Ovary (tissue), 9 donors: ENCODE measurements around the gene LIPT2. TPM values are rescaled to one million over a fixed set of nuclear protein-coding genes. Genes with fewer than 3 reads are reported as not detected.
"Not testable (repeated sequence)": the region's sequence is repeated elsewhere in the genome, so short reads cannot be mapped to it uniquely, and the experiment has no call there.

Source experiments
- DNase-seq, 5 donors: peaks; one replicate each; pipeline ENCODE4 v3.0.0-alpha.2; 2019 to 2020
- H3K27ac ChIP-seq, 2 donors: fragments of 200-600 bp; one replicate each; pipeline versions ENCODE4 v1.5.1 to v1.8.0; 2019 to 2022
- H3K27me3 ChIP-seq: fragments of 200-600 bp; one replicate; pipeline ENCODE4 v1.8.0; 2022
- H3K36me3 ChIP-seq: fragments of 200-600 bp; sonication (generic); one replicate; pipeline ENCODE4 v1.5.1; 2019
- H3K4me1 ChIP-seq: one replicate; pipeline ENCODE4 v1.8.1; 2013; ENCODE audit warnings: mild to moderate bottlenecking, moderate library complexity; ENCODE audit not compliant: insufficient read depth
- H3K4me3 ChIP-seq: fragments of 200-600 bp; sonication (generic); one replicate; pipeline ENCODE4 v1.5.1; 2017
- H3K9me3 ChIP-seq, 2 donors: fragments of 200-600 bp in 1 of 2; sonication (generic) in 1 of 2; one replicate each; pipeline versions ENCODE4 v1.5.1 to v1.8.1; 2013 to 2019; ENCODE audit warnings: mild to moderate bottlenecking in 1 of 2, moderate library complexity in 1 of 2
- CTCF ChIP-seq, 3 donors: fragments of 450-650 bp in 2 of 3; fragments of 200-600 bp in 1 of 3; IDR thresholded peaks; one replicate each; pipeline versions ENCODE4 v1.5.1 to v1.8.0; 2016 to 2022; ENCODE audit warnings: antibody characterized with exemption in 3 of 3, mild to moderate bottlenecking in 1 of 3
- EP300 ChIP-seq: sonication (generic); formaldehyde crosslinking; IDR thresholded peaks from one replicate; pipeline ENCODE4 v1.6.1; 2017; ENCODE audit warnings: antibody characterized with exemption
- POLR2A ChIP-seq: fragments of 450-650 bp; IDR thresholded peaks from one replicate; pipeline ENCODE4 v1.6.1; 2017; ENCODE audit warnings: antibody characterized with exemption, mild to moderate bottlenecking, moderate library complexity
- WGBS, 3 donors: extraction: QIAGEN DNeasy Blood & Tissue Kit in 1 of 3; methylation state at CpG; one replicate each; pipeline versions ENCODE4 v1.1.5 to v1.1.7; 2013 to 2017; 5-methylcytosine and 5-hydroxymethylcytosine counted together
- intact Hi-C, 4 donors: fragments of 100-400 bp; cut with DNase I; formaldehyde crosslinking; loops; one replicate each; pipeline versions ENCODE4 v1.11.0 to v1.15.1; 2022 to 2023
- polyA plus RNA-seq, 2 donors: library from polyadenylated mRNA; stranded (reverse); fragments of 200-250 nt in 1 of 2; fragments of 350-450 nt in 1 of 2; fragmentation: Illumina TruSeq in 1 of 2; extraction: RNeasy Lipid Tissue Mini Kit (QIAGEN cat#74804) in 1 of 2; gene quantifications; one replicate each; pipeline ENCODE4 v1.2.3, GENCODE V29; 2013 to 2014
- total RNA-seq, 7 donors: library from RNA; depleted of rRNA in 2 of 7; stranded (reverse); fragments of >200 nt in 2 of 7; fragmentation: NEBNext Ultra II Directional in 3 of 7; extraction: Animal tissue kit (Norgen Biotek cat#: 25700) in 3 of 7; gene quantifications; one replicate each; pipeline versions ENCODE4 v1.1.0 to v1.2.4, GENCODE V29; 2016 to 2023
- donor health status: DM: no; HTN: no; CAD: no; lungs with moderate emphysema.
- donor health status: DM: no; HTN: no; CAD: no.
- donor health status: Bipolar disorder and iron deficiency.
- donor health status: DM: yes; HTN: yes; CAD: no.
- donor health status: DM: no; HTN: no; CAD: no.
- donor health status: DM: yes; HTN: yes; CAD: no.

LIPT2 gene
- total and polyA plus RNA-seq, 9 donors: 3.4 to 9.2 (median 5.6) TPM

DNA sequence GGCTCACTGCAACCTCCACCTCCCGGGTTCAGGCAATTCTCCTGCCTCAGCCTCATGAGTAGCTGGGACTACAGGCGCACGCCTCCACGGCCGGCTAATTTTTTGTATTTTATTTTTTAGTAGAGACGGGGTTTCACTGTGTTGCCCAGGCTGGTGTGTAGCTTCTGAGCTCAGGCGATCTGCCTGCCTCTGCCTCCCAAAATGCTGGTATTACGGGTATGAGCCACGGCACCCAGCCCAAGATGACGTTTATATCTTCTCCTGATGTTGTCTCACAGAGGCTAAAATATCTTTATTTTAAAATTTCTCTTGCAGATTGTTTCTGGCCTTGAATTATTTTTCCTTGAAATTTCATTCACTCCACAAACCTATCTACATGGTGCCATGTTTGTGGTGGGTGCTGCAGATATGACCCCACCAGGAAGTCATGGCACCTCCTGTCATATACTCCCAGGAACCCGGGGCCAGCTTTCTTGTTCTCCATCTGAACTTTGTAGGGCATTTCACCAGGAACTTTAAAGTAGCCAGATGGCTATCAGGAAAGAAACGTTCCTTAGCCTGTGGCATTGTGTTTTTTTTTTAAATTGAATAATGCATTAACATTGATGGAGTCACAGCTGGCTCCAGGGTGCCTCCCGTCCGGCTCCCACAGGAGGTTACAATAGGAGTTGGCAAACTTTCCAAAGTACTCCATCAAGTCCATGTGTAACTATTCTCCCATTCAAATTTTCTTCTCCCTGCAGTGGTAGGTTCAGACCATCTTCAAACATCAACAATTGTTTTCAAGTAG is 42.0 kb upstream of the LIPT2 start:
- no peak for TF ChIP-seq CTCF (IDR thresholded peaks at IDR 0.05)
- TF ChIP-seq EP300: no peak
- TF ChIP-seq POLR2A: no peak
- Histone ChIP-seq H3K4me1 (no peaks in the 10 kb centered on the region), H3K4me3 (no peak overlapping the region), H3K36me3 (no peaks in the 10 kb centered on the region), H3K9me3 (no peaks in the 10 kb centered on the region), H3K27me3 (no peaks in the 10 kb centered on the region), H3K27ac (no peak overlapping the region)
- no peak for DNase-seq
- intact Hi-C loops: no loop called here
- WGBS, 3 donors: 77 to 83% (median 78%) methylated on average over 14 of the region's 14 CpGs

- H3K4me3 ChIP-seq, H3K27ac ChIP-seq, H3K9me3 ChIP-seq, DNase-seq, intact Hi-C loops, H3K36me3 ChIP-seq, H3K27me3 ChIP-seq, H3K4me1 ChIP-seq: not testable (repeated sequence)
- WGBS, 3 donors: 92 to 96% (median 94%) methylated on average over 10 of the region's 10 CpGs
Observed at GRCh38 chr11:74534946-74535275, 41.4 kb upstream of the LIPT2 start.

- Histone ChIP-seq H3K4me1 (no peaks in the 10 kb centered on the region), H3K27me3 (no peaks in the 10 kb centered on the region), H3K27ac (no peak overlapping the region), H3K9me3 (no peaks in the 10 kb centered on the region), H3K4me3 (no peak overlapping the region), H3K36me3 (no peaks in the 10 kb centered on the region)
- intact Hi-C loops: no loop called here
- 73 to 78% (median 74%) methylated on average over 8 of the region's 8 CpGs for WGBS, 3 donors
- TF ChIP-seq POLR2A: no peak
- TF ChIP-seq CTCF (IDR thresholded peaks at IDR 0.05): no peak
- no peak for TF ChIP-seq EP300
- no peak for DNase-seq
Observed at GRCh38 chr11:74534216-74534945, 40.9 kb upstream of the LIPT2 start.

- intact Hi-C loops: no loop called here
- Histone ChIP-seq H3K27me3 (no peaks in the 10 kb centered on the region), H3K36me3 (no peaks in the 10 kb centered on the region), H3K9me3 (no peaks in the 10 kb centered on the region), H3K4me1 (no peaks in the 10 kb centered on the region), H3K4me3 (no peak overlapping the region), H3K27ac (no peak overlapping the region)
- TF ChIP-seq EP300 (no peak), CTCF (IDR thresholded peaks at IDR 0.05) (no peak)
- 77 to 90% (median 88%) methylated on average over 9 of the region's 9 CpGs for WGBS, 3 donors
- DNase-seq: no peak
Observed at GRCh38 chr11:74533421-74533820, 39.9 kb upstream of the LIPT2 start.
